ENCODE data around the gene TSPAN14.

DNA sequence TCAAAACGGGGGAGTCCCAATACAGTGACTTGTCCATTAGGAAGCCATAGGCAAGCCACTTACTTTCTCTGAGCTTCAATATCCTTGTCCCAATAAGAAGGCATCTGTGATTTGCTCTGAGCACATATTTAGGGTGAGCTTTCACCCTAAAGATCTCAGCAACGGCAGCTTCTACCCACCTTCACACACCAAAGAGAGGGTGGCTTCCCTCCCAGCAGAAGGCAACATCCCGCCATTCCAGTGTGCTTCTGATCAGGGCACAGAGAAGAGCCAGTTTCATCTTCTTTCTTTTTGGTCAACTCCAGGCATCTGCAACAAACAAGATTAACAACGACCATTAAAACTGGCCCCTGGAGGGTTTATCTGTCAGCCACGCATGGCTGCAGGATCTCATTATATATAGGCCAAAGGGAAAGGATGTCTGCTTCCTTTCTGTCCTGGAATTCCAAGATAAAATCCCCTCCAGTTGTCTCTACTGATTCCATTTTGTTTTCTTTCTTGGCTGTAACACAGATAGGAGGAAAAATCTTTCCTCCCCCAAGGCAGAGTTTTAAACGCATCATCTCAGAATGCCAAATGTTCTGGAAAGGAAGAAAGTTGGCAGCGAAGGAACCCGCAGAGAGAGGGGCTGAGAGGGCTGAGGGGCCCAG lies 83.1 kb downstream of the TSPAN14 start:
- TF ChIP-seq, protein P1, sequence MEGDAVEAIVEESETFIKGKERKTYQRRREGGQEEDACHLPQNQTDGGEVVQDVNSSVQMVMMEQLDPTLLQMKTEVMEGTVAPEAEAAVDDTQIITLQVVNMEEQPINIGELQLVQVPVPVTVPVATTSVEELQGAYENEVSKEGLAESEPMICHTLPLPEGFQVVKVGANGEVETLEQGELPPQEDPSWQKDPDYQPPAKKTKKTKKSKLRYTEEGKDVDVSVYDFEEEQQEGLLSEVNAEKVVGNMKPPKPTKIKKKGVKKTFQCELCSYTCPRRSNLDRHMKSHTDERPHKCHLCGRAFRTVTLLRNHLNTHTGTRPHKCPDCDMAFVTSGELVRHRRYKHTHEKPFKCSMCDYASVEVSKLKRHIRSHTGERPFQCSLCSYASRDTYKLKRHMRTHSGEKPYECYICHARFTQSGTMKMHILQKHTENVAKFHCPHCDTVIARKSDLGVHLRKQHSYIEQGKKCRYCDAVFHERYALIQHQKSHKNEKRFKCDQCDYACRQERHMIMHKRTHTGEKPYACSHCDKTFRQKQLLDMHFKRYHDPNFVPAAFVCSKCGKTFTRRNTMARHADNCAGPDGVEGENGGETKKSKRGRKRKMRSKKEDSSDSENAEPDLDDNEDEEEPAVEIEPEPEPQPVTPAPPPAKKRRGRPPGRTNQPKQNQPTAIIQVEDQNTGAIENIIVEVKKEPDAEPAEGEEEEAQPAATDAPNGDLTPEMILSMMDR (IDR thresholded peaks at IDR 0.05; ENCODE audit: insufficient read depth, low read length): no peak
- TF ChIP-seq POLR2AphosphoS5 (IDR thresholded peaks at IDR 0.05; ENCODE audit: low read depth): no peak
- TF ChIP-seq, protein P2, sequence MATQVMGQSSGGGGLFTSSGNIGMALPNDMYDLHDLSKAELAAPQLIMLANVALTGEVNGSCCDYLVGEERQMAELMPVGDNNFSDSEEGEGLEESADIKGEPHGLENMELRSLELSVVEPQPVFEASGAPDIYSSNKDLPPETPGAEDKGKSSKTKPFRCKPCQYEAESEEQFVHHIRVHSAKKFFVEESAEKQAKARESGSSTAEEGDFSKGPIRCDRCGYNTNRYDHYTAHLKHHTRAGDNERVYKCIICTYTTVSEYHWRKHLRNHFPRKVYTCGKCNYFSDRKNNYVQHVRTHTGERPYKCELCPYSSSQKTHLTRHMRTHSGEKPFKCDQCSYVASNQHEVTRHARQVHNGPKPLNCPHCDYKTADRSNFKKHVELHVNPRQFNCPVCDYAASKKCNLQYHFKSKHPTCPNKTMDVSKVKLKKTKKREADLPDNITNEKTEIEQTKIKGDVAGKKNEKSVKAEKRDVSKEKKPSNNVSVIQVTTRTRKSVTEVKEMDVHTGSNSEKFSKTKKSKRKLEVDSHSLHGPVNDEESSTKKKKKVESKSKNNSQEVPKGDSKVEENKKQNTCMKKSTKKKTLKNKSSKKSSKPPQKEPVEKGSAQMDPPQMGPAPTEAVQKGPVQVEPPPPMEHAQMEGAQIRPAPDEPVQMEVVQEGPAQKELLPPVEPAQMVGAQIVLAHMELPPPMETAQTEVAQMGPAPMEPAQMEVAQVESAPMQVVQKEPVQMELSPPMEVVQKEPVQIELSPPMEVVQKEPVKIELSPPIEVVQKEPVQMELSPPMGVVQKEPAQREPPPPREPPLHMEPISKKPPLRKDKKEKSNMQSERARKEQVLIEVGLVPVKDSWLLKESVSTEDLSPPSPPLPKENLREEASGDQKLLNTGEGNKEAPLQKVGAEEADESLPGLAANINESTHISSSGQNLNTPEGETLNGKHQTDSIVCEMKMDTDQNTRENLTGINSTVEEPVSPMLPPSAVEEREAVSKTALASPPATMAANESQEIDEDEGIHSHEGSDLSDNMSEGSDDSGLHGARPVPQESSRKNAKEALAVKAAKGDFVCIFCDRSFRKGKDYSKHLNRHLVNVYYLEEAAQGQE (IDR thresholded peaks at IDR 0.05; ENCODE audit: insufficient replicate concordance, low read depth): no peak
- no peak for TF ChIP-seq GABPA (IDR thresholded peaks at IDR 0.05; ENCODE audit: low read depth)

All from HL-60 (cell line).